ENCODE results near the gene RILPL1.

The RILPL1 gene

DNA sequence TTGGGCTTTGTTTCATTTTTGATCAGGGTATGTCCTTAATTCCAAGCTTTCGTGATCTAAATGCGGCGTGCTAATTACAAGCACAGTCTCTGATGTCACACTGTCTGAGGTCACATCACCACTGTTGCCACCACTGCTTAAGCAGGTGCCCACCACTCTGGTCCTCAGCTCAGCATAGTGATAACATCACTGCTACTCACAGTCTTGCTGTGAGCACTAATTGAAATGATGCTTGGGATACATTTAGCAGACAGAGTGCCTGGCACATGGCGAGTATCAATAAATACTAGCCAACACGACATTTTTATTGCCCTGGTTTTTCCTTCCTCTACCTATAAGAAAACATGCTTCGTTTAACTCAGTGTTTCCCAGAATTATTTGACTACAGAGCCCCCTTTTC is 104.9 kb downstream of the RILPL1 start:
- H3K4me3 ChIP-seq (ENCODE audit: low read depth, low read length): no peak overlapping the region
- H3K4me1 ChIP-seq: no peaks in the 10 kb centered on the region
- no peak for TF ChIP-seq CTCF (IDR thresholded peaks at IDR 0.05; ENCODE audit: low read depth, low read length)
- DNase-seq: no peak
- H3K36me3 ChIP-seq: no peaks in the 10 kb centered on the region
- H3K27me3 ChIP-seq: no peaks in the 10 kb centered on the region
- no peaks in the 10 kb centered on the region for H3K9me3 ChIP-seq

- no peaks in the 10 kb centered on the region for H3K4me1 ChIP-seq
- no peak for TF ChIP-seq CTCF (IDR thresholded peaks at IDR 0.05; ENCODE audit: low read depth, low read length)
- H3K4me3 ChIP-seq (ENCODE audit: low read depth, low read length): no peak overlapping the region
- H3K9me3 ChIP-seq: no peaks in the 10 kb centered on the region
- DNase-seq: no peak
- no peaks in the 10 kb centered on the region for H3K36me3 ChIP-seq
- no peaks in the 10 kb centered on the region for H3K27me3 ChIP-seq
Observed at GRCh38 chr12:123427036-123427769, 106.3 kb downstream of the RILPL1 start.

- no peak for TF ChIP-seq CTCF (IDR thresholded peaks at IDR 0.05; ENCODE audit: low read depth, low read length)
- H3K36me3 ChIP-seq: no peaks in the 10 kb centered on the region
- DNase-seq: no peak
- H3K27me3 ChIP-seq: no peaks in the 10 kb centered on the region
- H3K9me3 ChIP-seq: no peaks in the 10 kb centered on the region
- H3K4me1 ChIP-seq: no peaks in the 10 kb centered on the region
- H3K4me3 ChIP-seq (ENCODE audit: low read depth, low read length): no peak overlapping the region
Observed at GRCh38 chr12:123421314-123421713, 112.2 kb downstream of the RILPL1 start.
